Thyroid gland (tissue), 4 donors: ENCODE measurements around the gene LSS. TPM values are rescaled to one million over a fixed set of nuclear protein-coding genes. Genes with fewer than 3 reads are reported as not detected.
"Not testable (repeated sequence)": the region's sequence is repeated elsewhere in the genome, so short reads cannot be mapped to it uniquely, and the experiment has no call there.

ENCODE experiments used
- DNase-seq, 2 donors: peaks; one replicate each; pipeline ENCODE4 v3.0.0-alpha.2; 2019
- H3K27ac ChIP-seq, 3 donors: fragments of 200-600 bp; sonication (generic); 1 replicate in 2 of 3; 2 replicates in 1 of 3; pipeline ENCODE4 v1.5.1; 2016 to 2019; ENCODE audit warnings: mild to moderate bottlenecking in 1 of 3, moderate library complexity in 1 of 3
- H3K27me3 ChIP-seq: fragments of 200-600 bp; sonication (generic); one replicate; pipeline ENCODE4 v1.5.1; 2019
- H3K36me3 ChIP-seq, 2 donors: fragments of 200-600 bp; sonication (generic); one replicate each; pipeline ENCODE4 v1.5.1; 2016 to 2019
- H3K4me1 ChIP-seq, 2 donors: fragments of 200-600 bp; sonication (generic); one replicate each; pipeline ENCODE4 v1.5.1; 2017 to 2019
- H3K4me3 ChIP-seq, 3 donors: fragments of 200-600 bp; sonication (generic); replicated peaks in 1 of 3; 1 replicate in 2 of 3; 2 replicates in 1 of 3; pipeline ENCODE4 v1.5.1; 2016; ENCODE audit warnings: mild to moderate bottlenecking in 1 of 3
- H3K9me3 ChIP-seq: fragments of 200-600 bp; sonication (generic); one replicate; pipeline ENCODE4 v1.5.1; 2017
- POLR2A ChIP-seq, 2 donors: fragments of 450-650 bp; IDR thresholded peaks; one replicate each; pipeline ENCODE4 v1.6.1; 2017; ENCODE audit warnings: antibody characterized with exemption in 2 of 2, mild to moderate bottlenecking in 2 of 2, moderate library complexity in 1 of 2
- WGBS, 2 donors: methylation state at CpG; one replicate each; pipeline ENCODE4 v1.1.5; 2017; 5-methylcytosine and 5-hydroxymethylcytosine counted together
- intact Hi-C: fragments of 100-400 bp; cut with DNase I; formaldehyde crosslinking; loops from one replicate; pipeline ENCODE4 v1.15.1; 2023
- total RNA-seq, 4 donors: library from RNA; depleted of rRNA; stranded (reverse); fragments of >200 nt; gene quantifications; one replicate each; pipeline ENCODE4 v1.2.3, GENCODE V29; 2016
- TF ChIP-seq, protein P1 (sequence below), 6 experiments: fragments of 200-600 bp in 3 of 6; fragments of 450-650 bp in 3 of 6; sonication (generic) in 3 of 6; IDR thresholded peaks; one replicate each; pipeline ENCODE4 v1.5.1; 2016 to 2019; ENCODE audit warnings: antibody characterized with exemption in 6 of 6, mild to moderate bottlenecking in 2 of 6, inconsistent platforms in 1 of 6, moderate library complexity in 1 of 6

Gene LSS
- total RNA-seq, 4 donors from 2014 or later: 31.4 to 57.7 (median 42.0) TPM

GRCh38 chr21:46184625-46185555, 43.7 kb downstream of the LSS start:
- intact Hi-C loops: loop anchor here (10.0 kb wide), 1 partner anchor 200 kb away; the partner anchor contains the start of gene COL6A1

GRCh38 chr21:46183910-46184624, 44.5 kb downstream of the LSS start, which contains the start of gene SPATC1L:
TSS of gene SPATC1L (minus strand) at chr21:46184459. CDS start at chr21:46182816, 1,643 bp downstream.
- TF ChIP-seq, protein P1, sequence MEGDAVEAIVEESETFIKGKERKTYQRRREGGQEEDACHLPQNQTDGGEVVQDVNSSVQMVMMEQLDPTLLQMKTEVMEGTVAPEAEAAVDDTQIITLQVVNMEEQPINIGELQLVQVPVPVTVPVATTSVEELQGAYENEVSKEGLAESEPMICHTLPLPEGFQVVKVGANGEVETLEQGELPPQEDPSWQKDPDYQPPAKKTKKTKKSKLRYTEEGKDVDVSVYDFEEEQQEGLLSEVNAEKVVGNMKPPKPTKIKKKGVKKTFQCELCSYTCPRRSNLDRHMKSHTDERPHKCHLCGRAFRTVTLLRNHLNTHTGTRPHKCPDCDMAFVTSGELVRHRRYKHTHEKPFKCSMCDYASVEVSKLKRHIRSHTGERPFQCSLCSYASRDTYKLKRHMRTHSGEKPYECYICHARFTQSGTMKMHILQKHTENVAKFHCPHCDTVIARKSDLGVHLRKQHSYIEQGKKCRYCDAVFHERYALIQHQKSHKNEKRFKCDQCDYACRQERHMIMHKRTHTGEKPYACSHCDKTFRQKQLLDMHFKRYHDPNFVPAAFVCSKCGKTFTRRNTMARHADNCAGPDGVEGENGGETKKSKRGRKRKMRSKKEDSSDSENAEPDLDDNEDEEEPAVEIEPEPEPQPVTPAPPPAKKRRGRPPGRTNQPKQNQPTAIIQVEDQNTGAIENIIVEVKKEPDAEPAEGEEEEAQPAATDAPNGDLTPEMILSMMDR (IDR thresholded peaks at IDR 0.05): no peak
- no peak for TF ChIP-seq POLR2A (IDR thresholded peaks at IDR 0.05)
- Histone ChIP-seq H3K27me3 (no peaks in the 10 kb centered on the region), H3K9me3 (no peaks in the 10 kb centered on the region), H3K36me3 (no peaks in the 10 kb centered on the region), H3K4me1 (peaks cover 0 to 9% of the 10 kb centered on the region in 2 donors), H3K27ac (peak within 1 kb of the TSS; percentile 29 to 73 (median 44)), H3K4me3 (peak within 1 kb of the TSS in 2 of 3 donors; percentile 28 to 38)
- WGBS, 2 donors: 0 to 68% methylated on average over 5 to 14 of the region's 24 CpGs
- peak in 1 of 2 donors; percentile 63 for DNase-seq
- intact Hi-C loops: loop anchor here (10.0 kb wide), 1 partner anchor 199 kb away; the partner anchor contains the start of gene COL6A1

More at GRCh38 chr21:46184625-46185555, 43.7 kb downstream of the LSS start:
- H3K27me3 ChIP-seq: no peaks in the 10 kb centered on the region
- peak overlapping the region in 2 of 3 donors; percentile 8 to 19 for H3K4me3 ChIP-seq
- TF ChIP-seq POLR2A (IDR thresholded peaks at IDR 0.05): peak in 1 of 2 donors; percentile 29
- TF ChIP-seq, protein P1 (IDR thresholded peaks at IDR 0.05): no peak
- peak; percentile 85 to 88 for DNase-seq
- H3K27ac ChIP-seq: peak overlapping the region; percentile 29 to 73 (median 44)
- H3K4me1 ChIP-seq: peaks cover 0 to 12% of the 10 kb centered on the region in 2 donors
- H3K36me3 ChIP-seq: no peaks in the 10 kb centered on the region
- no peaks in the 10 kb centered on the region for H3K9me3 ChIP-seq
- 18 to 46% methylated on average over 21 to 27 of the region's 30 CpGs for WGBS, 2 donors

- not testable (repeated sequence) for H3K4me3 ChIP-seq, DNase-seq, H3K27ac ChIP-seq, H3K9me3 ChIP-seq, H3K36me3 ChIP-seq, H3K4me1 ChIP-seq, H3K27me3 ChIP-seq
- intact Hi-C loops: loop anchor here (10.0 kb wide), 1 partner anchor 199 kb away; the partner anchor contains the start of gene COL6A1
- 43% methylated on average over 1 of the region's 13 CpGs; no CpG with 5 or more reads in 1 of the 2 donors for WGBS, 2 donors
These were observed 45.2 kb downstream of the LSS start for GRCh38 chr21:46183337-46183909.

GRCh38 chr21:46182548-46183336, 45.8 kb downstream of the LSS start:
- Histone ChIP-seq H3K9me3 (no peaks in the 10 kb centered on the region), H3K4me1 (no peaks in the 10 kb centered on the region), H3K4me3 (no peak overlapping the region), H3K27me3 (no peaks in the 10 kb centered on the region), H3K36me3 (no peaks in the 10 kb centered on the region), H3K27ac (no peak overlapping the region)
- TF ChIP-seq, protein P1 (IDR thresholded peaks at IDR 0.05): no peak
- no peak for TF ChIP-seq POLR2A (IDR thresholded peaks at IDR 0.05)
- DNase-seq: no peak
- intact Hi-C loops: loop anchor here (10.0 kb wide), 1 partner anchor 198 kb away; the partner anchor contains the start of gene COL6A1
- 91 to 93% methylated on average over 33 to 43 of the region's 44 CpGs for WGBS, 2 donors
